Measurements from ENCODE around the gene TTC21A. TPM values are rescaled to one million over a fixed set of nuclear protein-coding genes. Genes with fewer than 3 reads are reported as not detected.

TTC21A gene
- total and polyA plus RNA-seq, 4 experiments from 2014 or later, result 1.1 to 3.9 (median 3.0) TPM; not detected in 1

- Mint-ChIP-seq H3K27me3 (no peaks in the 10 kb centered on the region), H3K4me3 (peak overlapping the region; percentile 81 to 93 (median 88)), H3K36me3 (peaks cover 0 to 11% of the 10 kb centered on the region in 2 donors), H3K27ac (peak overlapping the region; percentile 76 to 94 (median 89)), H3K9me3 (no peaks in the 10 kb centered on the region), H3K4me1 (peaks cover 42 to 67% (median 55%) of the 10 kb centered on the region in 4 donors)
- CTCF ChIA-PET (ENCODE audit: partially characterized antibody), result interaction anchor here (5.5 to 14.8 kb wide), 2 partner anchors 19 to 183 kb away, joined by 30 to 170 read pairs; no protein-coding TSS in a partner anchor
- intact Hi-C loops (cut with micrococcal nuclease), result loop anchor here (2.0 to 5.0 kb wide), 3 partner anchors 55 to 275 kb away; partner anchors contain the start of genes SCN11A, SLC25A38 and WDR48
- no peaks in the 10 kb centered on the region for H3K9me3 ChIP-seq (ENCODE audit: control insufficient read depth in 1 of 2, low read length in 2 of 2)
- H3K36me3 ChIP-seq (ENCODE audit: insufficient read depth, low read length), result no peaks in the 10 kb centered on the region
- DNase-seq, result peak in 2 of 5 donors; percentile 26 to 52
- no peaks in the 10 kb centered on the region for H3K27me3 ChIP-seq (ENCODE audit: insufficient read depth, low read length)
- peaks cover 45% of the 10 kb centered on the region for H3K4me1 ChIP-seq (ENCODE audit: insufficient read depth, low read length)
- POLR2A ChIA-PET (ENCODE audit: partially characterized antibody), result interaction anchor here (0.7 to 2.8 kb wide), 8 partner anchors 15 to 300 kb away, joined by 3 to 13 read pairs (median 5); partner anchors contain the start of gene RPSA
- peak overlapping the region; percentile 67 to 71 for H3K4me3 ChIP-seq (ENCODE audit: low read length in 2 of 2)
- peak overlapping the region; percentile 76 for H3K27ac ChIP-seq (ENCODE audit: low read depth, low read length)
These were observed 561 bp upstream of the TTC21A start for GRCh38 chr3:39106851-39107387.

DNA sequence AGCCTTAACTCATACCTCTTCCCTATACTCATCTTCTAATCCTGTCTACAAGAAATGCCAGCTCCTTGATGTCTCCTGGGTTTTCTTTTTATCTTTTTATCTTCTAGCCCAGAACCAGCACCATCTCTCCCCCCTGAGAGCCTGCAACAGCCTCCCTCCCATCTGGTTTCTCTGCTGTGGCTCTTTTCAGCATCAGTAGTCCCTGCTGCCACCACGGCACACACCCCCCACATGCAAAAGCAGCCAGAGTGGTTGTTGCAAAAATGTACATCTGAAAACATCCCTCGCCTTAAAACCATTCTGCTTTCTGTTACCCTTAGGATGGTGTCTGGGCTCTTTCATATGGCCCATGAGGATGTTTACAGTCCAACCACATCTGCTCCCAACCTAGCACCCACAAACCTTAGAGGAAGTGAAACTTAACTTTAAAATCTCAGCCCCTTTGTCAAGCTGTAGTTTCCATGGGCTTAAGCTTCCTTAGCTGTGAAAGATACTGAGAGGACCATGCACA is 775 bp downstream of the TTC21A start:
- Histone ChIP-seq H3K9me3 (ENCODE audit: control insufficient read depth in 1 of 2, low read length in 2 of 2) (no peaks in the 10 kb centered on the region), H3K4me3 (ENCODE audit: low read length in 2 of 2) (peak overlapping the region; percentile 67 to 71), H3K4me1 (ENCODE audit: insufficient read depth, low read length) (peaks cover 45% of the 10 kb centered on the region), H3K27ac (ENCODE audit: low read depth, low read length) (peak overlapping the region; percentile 76), H3K36me3 (ENCODE audit: insufficient read depth, low read length) (no peaks in the 10 kb centered on the region), H3K27me3 (ENCODE audit: insufficient read depth, low read length) (no peaks in the 10 kb centered on the region)
- ChIA-PET CTCF (ENCODE audit: partially characterized antibody) (interaction anchor here (0.7 to 14.8 kb wide), 5 partner anchors 18 to 182 kb away, joined by 3 to 170 read pairs (median 8); no protein-coding TSS in a partner anchor), POLR2A (ENCODE audit: partially characterized antibody) (interaction anchor here (0.8 to 2.8 kb wide), 12 partner anchors 8 to 299 kb away, joined by 3 to 13 read pairs (median 4); partner anchors contain the start of gene RPSA)
- Mint-ChIP-seq H3K4me3 (peak overlapping the region; percentile 87 to 99 (median 94)), H3K9me3 (no peaks in the 10 kb centered on the region), H3K27me3 (no peaks in the 10 kb centered on the region), H3K4me1 (peaks cover 35 to 54% (median 44%) of the 10 kb centered on the region in 4 donors), H3K27ac (peak overlapping the region; percentile 88 to 99 (median 96)), H3K36me3 (peaks cover 0 to 10% of the 10 kb centered on the region in 2 donors)
- intact Hi-C loops (cut with micrococcal nuclease), result loop anchor here (5.0 kb wide), 2 partner anchors 56 to 274 kb away; partner anchors contain the start of genes SCN11A, SLC25A38 and WDR48
- peak; percentile 55 to 61 (median 57) for DNase-seq

DNA sequence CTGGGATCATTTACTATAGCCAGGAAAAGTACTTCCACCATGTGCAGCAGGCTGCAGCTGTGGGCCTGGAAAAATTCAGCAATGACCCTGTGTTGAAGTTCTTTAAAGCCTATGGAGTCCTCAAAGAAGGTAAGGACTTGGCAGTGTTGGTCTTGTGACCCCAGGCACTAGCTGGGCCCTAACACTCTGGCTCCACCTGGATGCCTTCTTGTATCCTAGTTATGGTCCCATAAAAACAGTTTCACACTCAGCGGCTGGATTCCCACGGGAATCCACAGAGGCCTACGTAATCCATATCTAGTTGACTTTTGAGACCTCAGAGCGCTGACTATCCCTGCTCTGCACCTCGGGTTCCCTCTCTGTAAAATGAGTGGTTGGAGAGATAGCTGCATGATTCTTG is 1.6 kb downstream of the TTC21A start:
- intact Hi-C loops (cut with micrococcal nuclease), result loop anchor here (5.0 kb wide), 2 partner anchors 57 to 273 kb away; partner anchors contain the start of genes SCN11A, SLC25A38 and WDR48
- Mint-ChIP-seq H3K9me3 (no peaks in the 10 kb centered on the region), H3K27me3 (no peaks in the 10 kb centered on the region), H3K4me3 (peak overlapping the region in 4 of 8 donors; percentile 41 to 99 (median 96)), H3K27ac (peak overlapping the region in 5 of 7 donors; percentile 48 to 99 (median 71)), H3K36me3 (peaks cover 0 to 10% of the 10 kb centered on the region in 2 donors), H3K4me1 (peaks cover 32 to 47% (median 40%) of the 10 kb centered on the region in 4 donors)
- Histone ChIP-seq H3K27ac (ENCODE audit: low read depth, low read length) (no peak overlapping the region), H3K27me3 (ENCODE audit: insufficient read depth, low read length) (no peaks in the 10 kb centered on the region), H3K9me3 (ENCODE audit: control insufficient read depth in 1 of 2, low read length in 2 of 2) (no peaks in the 10 kb centered on the region), H3K36me3 (ENCODE audit: insufficient read depth, low read length) (no peaks in the 10 kb centered on the region), H3K4me3 (ENCODE audit: low read length in 2 of 2) (no peak overlapping the region), H3K4me1 (ENCODE audit: insufficient read depth, low read length) (peaks cover 40% of the 10 kb centered on the region)
- ChIA-PET POLR2A (ENCODE audit: partially characterized antibody) (interaction anchor here (1.2 to 2.2 kb wide), 8 partner anchors 7 to 298 kb away, joined by 3 to 13 read pairs (median 6); no protein-coding TSS in a partner anchor), CTCF (ENCODE audit: partially characterized antibody) (interaction anchor here (1.4 to 14.8 kb wide), 4 partner anchors 17 to 181 kb away, joined by 3 to 170 read pairs (median 19); no protein-coding TSS in a partner anchor)
- no peak for DNase-seq

DNA sequence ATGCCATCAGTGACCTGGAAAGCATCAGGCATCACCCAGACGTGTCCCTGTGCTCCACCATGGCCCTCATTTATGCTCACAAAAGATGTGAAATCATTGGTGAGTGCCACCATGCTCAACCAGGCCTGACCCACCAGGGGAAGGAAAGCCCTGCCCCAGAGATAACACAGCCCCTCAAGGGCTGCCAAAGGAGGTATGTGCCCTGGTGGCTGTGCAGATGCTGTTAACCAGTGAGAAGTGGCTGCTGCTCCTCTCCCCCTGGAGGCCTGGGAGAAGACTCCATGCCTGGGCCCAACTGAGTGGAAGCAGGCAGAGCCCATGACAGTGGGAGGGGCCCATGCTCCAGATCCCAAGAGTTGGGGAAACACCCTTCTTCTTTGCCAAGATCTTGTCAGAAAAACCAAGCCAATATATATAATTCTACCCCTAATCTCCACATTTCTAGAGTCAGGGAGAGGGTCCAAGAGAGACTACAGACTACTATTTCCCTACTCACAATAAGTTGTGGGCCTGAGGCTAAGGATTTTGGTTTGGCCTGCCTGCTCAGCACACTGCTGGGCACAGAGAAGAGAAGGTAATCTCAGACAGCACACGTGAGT is 2.7 kb downstream of the TTC21A start:
- Mint-ChIP-seq H3K4me1 (peaks cover 28 to 37% (median 33%) of the 10 kb centered on the region in 4 donors), H3K27ac (peak overlapping the region in 1 of 7 donors; percentile 19), H3K27me3 (no peaks in the 10 kb centered on the region), H3K9me3 (no peaks in the 10 kb centered on the region), H3K4me3 (no peak overlapping the region), H3K36me3 (peaks cover 0 to 10% of the 10 kb centered on the region in 2 donors)
- no peak overlapping the region for H3K27ac ChIP-seq (ENCODE audit: low read depth, low read length)
- CTCF ChIA-PET (ENCODE audit: partially characterized antibody), result interaction anchor here (0.7 to 14.8 kb wide), 4 partner anchors 9 to 180 kb away, joined by 3 to 170 read pairs (median 16); no protein-coding TSS in a partner anchor
- intact Hi-C loops (cut with micrococcal nuclease), result no loop called here
- H3K27me3 ChIP-seq (ENCODE audit: insufficient read depth, low read length), result no peaks in the 10 kb centered on the region
- no peak for DNase-seq
- peaks cover 31% of the 10 kb centered on the region for H3K4me1 ChIP-seq (ENCODE audit: insufficient read depth, low read length)
- no peaks in the 10 kb centered on the region for H3K9me3 ChIP-seq (ENCODE audit: control insufficient read depth in 1 of 2, low read length in 2 of 2)
- H3K36me3 ChIP-seq (ENCODE audit: insufficient read depth, low read length), result no peaks in the 10 kb centered on the region
- no peak overlapping the region for H3K4me3 ChIP-seq (ENCODE audit: low read length in 2 of 2)
- POLR2A ChIA-PET (ENCODE audit: partially characterized antibody), result interaction anchor here (0.5 kb wide), 1 partner anchor 63 kb away, joined by 3 read pairs; no protein-coding TSS in a partner anchor

- no peaks in the 10 kb centered on the region for H3K27me3 ChIP-seq (ENCODE audit: insufficient read depth, low read length)
- peaks cover 13% of the 10 kb centered on the region for H3K4me1 ChIP-seq (ENCODE audit: insufficient read depth, low read length)
- ChIA-PET CTCF (ENCODE audit: partially characterized antibody) (no interaction called here), POLR2A (ENCODE audit: partially characterized antibody) (no interaction called here)
- H3K4me1 Mint-ChIP-seq, result peaks cover 11 to 20% (median 16%) of the 10 kb centered on the region in 4 donors
- intact Hi-C loops (cut with micrococcal nuclease), result no loop called here
- no peaks in the 10 kb centered on the region for H3K36me3 ChIP-seq (ENCODE audit: insufficient read depth, low read length)
- no peaks in the 10 kb centered on the region for H3K9me3 ChIP-seq (ENCODE audit: control insufficient read depth in 1 of 2, low read length in 2 of 2)
- no peak overlapping the region for H3K27ac ChIP-seq (ENCODE audit: low read depth, low read length)
- peaks cover 0 to 10% of the 10 kb centered on the region in 2 donors for H3K36me3 Mint-ChIP-seq
- H3K27me3 Mint-ChIP-seq, result no peaks in the 10 kb centered on the region
- peak overlapping the region in 1 of 7 donors; percentile 68 for H3K27ac Mint-ChIP-seq
- H3K4me3 ChIP-seq (ENCODE audit: low read length in 2 of 2), result no peak overlapping the region
- H3K9me3 Mint-ChIP-seq, result no peaks in the 10 kb centered on the region
- H3K4me3 Mint-ChIP-seq, result no peak overlapping the region
- DNase-seq, result no peak
These were observed 4.6 kb downstream of the TTC21A start for GRCh38 chr3:39112113-39112512.

GRCh38 chr3:39112535-39112934 is 5.1 kb downstream of the TTC21A start:
- peaks cover 0 to 9% of the 10 kb centered on the region in 2 donors for H3K36me3 Mint-ChIP-seq
- no peak for DNase-seq
- no peak overlapping the region for H3K27ac Mint-ChIP-seq

More at GRCh38 chr3:39112535-39112934, 5.1 kb downstream of the TTC21A start:
- POLR2A ChIA-PET (ENCODE audit: partially characterized antibody), result no interaction called here
- no peak overlapping the region for H3K4me3 ChIP-seq (ENCODE audit: low read length in 2 of 2)
- no peak overlapping the region for H3K27ac ChIP-seq (ENCODE audit: low read depth, low read length)
- Mint-ChIP-seq H3K4me1 (peaks cover 11 to 20% (median 16%) of the 10 kb centered on the region in 4 donors), H3K4me3 (no peak overlapping the region), H3K9me3 (no peaks in the 10 kb centered on the region), H3K27me3 (no peaks in the 10 kb centered on the region)
- H3K4me1 ChIP-seq (ENCODE audit: insufficient read depth, low read length), result peaks cover 13% of the 10 kb centered on the region
- intact Hi-C loops (cut with micrococcal nuclease), result no loop called here
- H3K9me3 ChIP-seq (ENCODE audit: control insufficient read depth in 1 of 2, low read length in 2 of 2), result no peaks in the 10 kb centered on the region
- CTCF ChIA-PET (ENCODE audit: partially characterized antibody), result interaction anchor here (24.3 kb wide), 1 partner anchor 177 kb away, joined by 471 read pairs; no protein-coding TSS in a partner anchor
- H3K36me3 ChIP-seq (ENCODE audit: insufficient read depth, low read length), result no peaks in the 10 kb centered on the region
- no peaks in the 10 kb centered on the region for H3K27me3 ChIP-seq (ENCODE audit: insufficient read depth, low read length)
